GM18505 (cell line): ENCODE measurements around the gene CHCHD1.
"Not testable (repeated sequence)": the region's sequence is repeated elsewhere in the genome, so short reads cannot be mapped to it uniquely, and the experiment has no call there.

Experiments used
- ATAC-seq: cut with Tn5 transposase; IDR thresholded peaks from one replicate; pipeline ENCODE4 v1.9.1; 2021; ENCODE audit not compliant: unreplicated experiment
- POLR2A ChIP-seq: IDR thresholded peaks from 4 replicates; pipeline ENCODE4 v1.6.1; 2011; ENCODE audit warnings: borderline replicate concordance; ENCODE audit not compliant: insufficient read depth, insufficient read length; ENCODE audit errors: extremely low read depth

CHCHD1 gene

DNA sequence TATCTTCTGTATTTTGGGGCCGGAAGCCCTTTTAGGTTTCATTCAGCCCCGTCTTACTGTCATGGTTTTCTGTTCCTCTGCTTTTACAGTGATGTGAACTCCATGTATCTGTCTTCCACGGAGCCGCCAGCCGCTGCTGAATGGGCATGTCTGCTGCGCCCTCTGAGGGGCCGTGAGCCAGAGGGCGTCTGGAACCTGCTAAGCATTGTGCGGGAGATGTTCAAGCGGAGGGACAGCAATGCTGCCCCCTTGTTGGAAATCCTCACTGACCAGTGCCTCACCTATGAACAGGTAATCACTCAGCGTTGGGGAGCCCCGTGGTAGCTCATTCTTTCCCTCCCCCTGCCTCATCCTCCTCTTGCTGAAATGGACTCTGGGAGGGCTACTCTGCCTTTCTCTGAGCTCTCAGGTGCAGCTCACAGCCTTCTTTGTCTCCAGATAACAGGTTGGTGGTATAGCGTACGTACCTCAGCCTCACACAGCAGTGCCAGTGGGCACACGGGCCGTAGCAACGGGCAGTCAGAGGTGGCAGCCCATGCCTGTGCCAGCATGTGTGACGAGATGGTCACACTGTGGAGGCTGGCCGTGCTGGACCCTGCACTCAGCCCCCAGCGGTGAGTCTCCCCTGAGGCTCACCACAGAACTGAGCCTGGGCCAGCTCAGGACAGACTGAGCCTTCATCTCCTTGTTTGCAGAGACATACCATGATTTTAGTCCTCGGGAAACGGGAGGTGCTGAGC lies 9.2 kb downstream of the CHCHD1 start:
- no peak for TF ChIP-seq POLR2A
- ATAC-seq: no peak

DNA sequence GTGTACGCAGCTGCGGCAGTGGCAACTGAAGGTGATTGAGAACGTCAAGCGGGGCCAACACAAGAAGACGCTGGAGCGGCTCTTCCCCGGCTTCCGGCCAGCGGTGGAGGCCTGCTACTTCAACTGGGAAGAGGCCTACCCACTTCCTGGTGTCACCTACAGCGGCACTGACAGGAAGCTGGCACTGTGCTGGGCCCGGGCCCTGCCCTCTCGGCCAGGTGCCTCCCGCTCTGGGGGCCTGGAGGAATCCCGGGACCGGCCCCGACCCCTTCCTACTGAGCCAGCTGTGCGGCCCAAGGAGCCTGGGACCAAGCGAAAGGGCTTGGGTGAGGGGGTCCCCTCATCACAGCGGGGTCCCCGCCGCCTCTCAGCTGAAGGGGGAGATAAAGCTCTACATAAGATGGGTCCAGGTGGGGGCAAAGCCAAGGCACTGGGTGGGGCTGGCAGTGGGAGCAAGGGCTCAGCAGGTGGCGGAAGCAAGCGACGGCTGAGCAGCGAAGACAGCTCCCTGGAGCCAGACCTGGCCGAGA lies 10.1 kb downstream of the CHCHD1 start:
- no peak for ATAC-seq
- TF ChIP-seq POLR2A: no peak

DNA sequence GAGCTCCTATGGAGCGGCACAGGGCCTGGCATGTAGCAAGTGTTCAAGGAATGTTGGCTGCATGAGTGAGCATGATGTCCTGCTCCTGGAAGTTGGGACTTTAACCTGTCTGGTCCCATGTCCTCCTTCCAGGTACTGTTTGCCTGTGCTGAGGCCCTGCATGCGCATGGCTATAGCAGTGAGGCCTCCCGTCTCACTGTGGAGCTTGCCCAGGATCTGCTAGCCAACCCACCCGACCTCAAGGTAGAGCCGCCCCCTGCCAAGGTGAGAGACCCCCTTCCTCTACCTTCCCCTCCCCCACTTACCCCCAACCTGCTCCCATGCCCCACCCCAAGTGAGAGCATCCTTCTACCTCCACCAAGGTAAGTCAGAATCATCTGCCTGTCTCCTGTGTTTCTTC lies 11.6 kb downstream of the CHCHD1 start:
- TF ChIP-seq POLR2A: no peak
- no peak for ATAC-seq

DNA sequence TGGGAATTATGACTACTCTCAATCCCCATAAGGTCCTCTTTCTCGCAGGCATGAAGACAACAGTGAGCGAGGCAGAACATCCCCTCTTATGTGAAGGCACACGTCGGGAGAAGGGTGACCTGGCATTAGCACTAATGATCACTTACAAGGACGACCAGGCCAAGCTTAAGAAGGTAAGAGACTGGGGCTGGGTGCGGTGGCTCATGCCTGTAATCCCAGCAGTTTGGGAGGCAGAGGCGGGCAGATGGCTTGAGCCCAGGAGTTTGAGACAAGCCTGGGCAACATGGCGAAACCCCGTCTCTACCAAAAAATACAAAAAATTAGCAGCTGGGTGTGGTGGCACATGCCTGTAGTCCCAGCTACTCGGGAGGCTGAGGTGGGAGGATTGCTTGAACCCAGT lies 13.6 kb downstream of the CHCHD1 start:
- not testable (repeated sequence) for ATAC-seq

DNA sequence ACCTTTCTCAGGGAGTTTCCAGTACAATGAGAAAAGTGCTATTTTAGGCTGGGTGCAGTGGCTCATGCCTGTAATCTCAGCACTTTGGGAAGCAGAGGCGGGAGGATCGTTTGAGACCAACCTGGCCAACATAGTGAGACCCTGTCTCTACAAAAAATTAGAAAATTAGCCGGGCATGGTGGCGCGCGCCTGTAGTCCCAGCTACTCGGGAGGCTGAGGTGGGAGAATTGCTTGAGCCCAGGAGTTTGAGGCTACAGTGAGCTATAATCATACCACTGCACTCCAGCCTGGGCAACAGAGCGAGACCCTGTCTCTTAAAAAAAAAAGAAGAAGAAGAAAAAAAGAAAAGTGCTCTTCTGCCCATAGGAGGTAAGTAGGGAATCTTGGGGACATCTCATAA lies 14.2 kb downstream of the CHCHD1 start:
- not testable (repeated sequence) for ATAC-seq

DNA sequence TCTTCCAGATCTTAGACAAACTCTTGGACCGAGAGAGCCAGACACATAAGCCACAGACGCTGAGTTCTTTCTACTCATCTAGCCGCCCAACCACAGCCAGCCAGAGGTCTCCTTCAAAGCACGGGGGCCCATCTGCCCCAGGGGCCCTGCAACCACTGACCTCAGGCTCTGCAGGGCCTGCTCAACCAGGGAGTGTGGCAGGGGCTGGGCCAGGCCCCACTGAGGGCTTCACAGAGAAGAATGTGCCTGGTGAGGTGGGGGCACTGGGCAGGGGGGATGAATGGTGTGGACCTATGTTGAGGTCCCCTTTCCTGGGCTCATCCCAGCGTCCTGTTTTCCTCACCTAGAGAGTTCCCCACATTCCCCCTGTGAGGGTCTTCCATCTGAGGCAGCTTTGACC lies 14.9 kb downstream of the CHCHD1 start:
- ATAC-seq: no peak
- TF ChIP-seq POLR2A: peak; percentile 4

DNA sequence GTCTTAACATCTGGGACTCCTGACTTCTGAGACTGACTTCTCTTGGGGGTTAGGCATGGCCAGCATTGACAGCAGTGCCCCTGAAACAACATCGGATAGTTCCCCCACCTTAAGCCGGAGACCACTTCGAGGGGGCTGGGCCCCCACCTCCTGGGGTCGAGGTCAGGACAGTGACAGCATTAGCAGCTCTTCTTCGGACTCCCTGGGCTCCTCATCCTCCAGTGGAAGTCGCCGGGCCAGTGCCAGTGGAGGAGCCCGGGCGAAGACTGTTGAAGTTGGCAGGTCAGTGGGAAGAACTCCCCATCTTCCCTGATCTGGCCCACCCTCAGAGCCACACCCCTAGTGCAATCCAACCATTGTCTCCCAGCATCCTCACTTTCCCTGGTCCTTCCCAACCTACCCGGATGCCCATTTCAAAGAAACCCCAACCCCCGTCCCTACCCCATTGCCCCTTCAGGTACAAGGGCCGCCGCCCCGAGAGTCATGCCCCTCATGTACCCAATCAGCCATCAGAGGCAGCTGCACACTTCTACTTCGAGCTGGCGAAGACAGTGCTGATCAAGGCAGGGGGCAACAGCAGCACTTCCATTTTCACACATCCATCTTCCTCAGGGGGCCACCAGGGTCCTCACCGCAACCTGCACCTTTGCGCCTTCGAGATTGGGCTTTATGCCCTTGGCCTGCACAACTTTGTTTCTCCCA lies 15.6 kb downstream of the CHCHD1 start:
- no peak for TF ChIP-seq POLR2A
- no peak for ATAC-seq

DNA sequence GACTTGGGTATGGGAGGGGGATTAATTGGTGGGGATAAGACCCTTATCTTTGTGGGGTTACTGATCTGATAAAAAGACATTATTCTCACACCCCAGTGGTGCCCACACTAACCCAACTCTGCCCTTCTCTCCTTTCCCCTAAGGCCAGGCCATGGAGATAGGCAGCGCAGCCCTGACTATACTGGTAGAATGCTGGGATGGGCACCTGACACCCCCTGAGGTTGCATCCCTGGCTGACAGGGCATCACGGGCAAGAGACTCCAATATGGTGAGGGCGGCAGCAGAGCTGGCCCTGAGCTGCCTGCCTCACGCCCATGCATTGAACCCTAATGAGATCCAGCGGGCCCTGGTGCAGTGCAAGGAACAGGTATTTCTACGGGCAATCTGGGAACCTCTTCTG lies 16.2 kb downstream of the CHCHD1 start:
- no peak for ATAC-seq
- TF ChIP-seq POLR2A: no peak

DNA sequence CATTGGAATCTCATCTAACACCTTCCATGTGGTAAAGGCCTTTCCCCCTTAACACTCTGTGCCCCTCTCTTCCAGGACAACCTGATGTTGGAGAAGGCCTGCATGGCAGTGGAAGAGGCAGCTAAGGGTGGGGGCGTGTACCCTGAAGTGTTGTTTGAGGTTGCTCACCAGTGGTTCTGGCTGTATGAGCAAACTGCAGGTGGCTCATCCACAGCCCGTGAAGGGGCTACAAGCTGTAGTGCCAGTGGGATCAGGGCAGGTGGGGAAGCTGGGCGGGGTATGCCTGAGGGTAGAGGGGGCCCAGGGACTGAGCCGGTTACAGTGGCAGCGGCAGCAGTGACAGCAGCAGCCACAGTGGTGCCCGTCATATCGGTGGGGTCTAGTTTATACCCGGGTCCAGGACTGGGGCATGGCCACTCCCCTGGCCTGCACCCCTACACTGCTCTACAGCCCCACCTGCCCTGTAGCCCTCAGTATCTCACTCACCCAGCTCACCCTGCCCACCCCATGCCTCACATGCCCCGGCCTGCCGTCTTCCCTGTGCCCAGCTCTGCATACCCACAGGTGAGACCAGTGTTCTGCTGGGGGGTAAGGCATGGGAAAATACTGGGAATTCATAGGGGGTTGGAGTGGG lies 17.2 kb downstream of the CHCHD1 start:
- no peak for ATAC-seq
- no peak for TF ChIP-seq POLR2A

DNA sequence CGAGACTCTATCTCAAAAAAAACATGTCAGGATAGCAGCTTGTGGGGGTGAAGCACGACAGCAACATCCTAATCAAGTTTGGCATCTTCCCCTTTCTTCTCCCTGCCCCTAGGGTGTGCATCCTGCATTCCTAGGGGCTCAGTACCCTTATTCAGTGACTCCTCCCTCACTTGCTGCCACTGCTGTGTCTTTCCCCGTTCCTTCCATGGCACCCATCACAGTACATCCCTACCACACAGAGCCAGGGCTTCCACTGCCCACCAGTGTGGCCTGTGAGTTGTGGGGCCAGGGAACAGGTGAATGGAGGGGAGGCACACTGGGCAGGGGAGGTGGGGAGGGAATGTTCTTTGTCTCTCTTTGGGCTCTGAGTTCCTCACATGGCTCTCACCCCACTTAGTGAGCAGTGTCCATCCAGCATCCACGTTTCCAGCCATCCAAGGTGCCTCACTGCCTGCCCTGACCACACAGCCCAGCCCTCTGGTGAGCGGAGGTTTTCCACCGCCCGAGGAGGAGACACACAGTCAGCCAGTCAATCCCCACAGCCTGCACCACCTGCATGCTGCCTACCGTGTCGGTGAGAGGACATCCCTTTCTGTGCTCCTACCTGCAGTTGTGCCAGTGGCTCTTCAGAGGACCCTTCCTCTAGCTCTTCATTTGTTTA lies 18.2 kb downstream of the CHCHD1 start:
- peak; percentile 24 for TF ChIP-seq POLR2A
- no peak for ATAC-seq

DNA sequence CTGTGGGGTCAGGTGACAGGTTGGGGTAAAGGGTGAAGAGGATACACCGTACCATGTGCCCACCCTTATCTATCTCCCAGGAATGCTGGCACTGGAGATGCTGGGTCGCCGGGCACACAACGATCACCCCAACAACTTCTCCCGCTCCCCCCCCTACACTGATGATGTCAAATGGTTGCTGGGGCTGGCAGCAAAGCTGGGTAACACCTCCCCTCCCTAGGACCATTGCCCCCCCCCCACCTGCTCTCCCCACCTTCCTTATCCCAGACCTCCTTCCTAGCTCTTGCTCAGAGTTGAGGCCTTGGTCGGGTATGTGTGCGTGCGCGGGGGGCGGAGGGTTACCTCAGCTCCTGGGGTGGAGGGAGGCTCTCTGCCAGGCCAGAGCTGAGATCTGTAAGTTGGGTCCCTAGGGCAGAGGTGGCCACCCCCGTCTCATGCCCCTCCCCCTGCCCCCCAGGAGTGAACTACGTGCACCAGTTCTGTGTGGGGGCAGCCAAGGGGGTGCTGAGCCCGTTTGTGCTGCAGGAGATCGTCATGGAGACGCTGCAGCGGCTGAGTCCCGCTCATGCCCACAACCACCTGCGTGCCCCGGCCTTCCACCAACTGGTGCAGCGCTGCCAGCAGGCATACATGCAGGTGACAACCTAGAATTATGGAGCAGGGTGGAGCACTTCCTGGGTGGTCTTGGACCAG lies 18.9 kb downstream of the CHCHD1 start:
- no peak for TF ChIP-seq POLR2A

DNA sequence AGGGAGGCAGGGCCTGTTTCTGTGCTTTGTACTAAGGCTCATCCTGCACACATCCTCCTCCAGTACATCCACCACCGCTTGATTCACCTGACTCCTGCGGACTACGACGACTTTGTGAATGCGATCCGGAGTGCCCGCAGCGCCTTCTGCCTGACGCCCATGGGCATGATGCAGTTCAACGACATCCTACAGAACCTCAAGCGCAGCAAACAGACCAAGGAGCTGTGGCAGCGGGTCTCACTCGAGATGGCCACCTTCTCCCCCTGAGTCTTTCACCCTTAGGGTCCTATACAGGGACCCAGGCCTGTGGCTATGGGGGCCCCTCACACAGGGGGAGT lies 19.4 kb downstream of the CHCHD1 start:
- no peak for TF ChIP-seq POLR2A
- ATAC-seq: no peak

More for the DNA sequence above, 18.9 kb downstream of the CHCHD1 start:
- no peak for ATAC-seq
